OCI-LY3 (cell line): ENCODE measurements around the gene HCFC1R1.

ENCODE experiments used
- H2AFZ ChIP-seq: fragments of 200-600, 300-600 bp; shearing (Covaris generic); 2 replicates; pipeline ENCODE4 v1.6.0; 2014; ENCODE audit warnings: antibody characterized with exemption, low read depth, low read length
- H3K27ac ChIP-seq: fragments of 200-600, 300-600 bp; sonication (generic); 2 replicates; pipeline ENCODE4 v1.5.1; 2014; ENCODE audit warnings: mild to moderate bottlenecking, low read length, moderate library complexity, mixed read lengths
- H3K27me3 ChIP-seq: fragments of 200-600, 300-600 bp; sonication (generic); 2 replicates; pipeline ENCODE4 v1.6.1; 2014; ENCODE audit warnings: low read depth, low read length, mixed read lengths
- H3K36me3 ChIP-seq: fragments of 200-600, 300-600 bp; sonication (generic); replicated peaks from 2 replicates; pipeline ENCODE3; 2014; ENCODE audit warnings: low read depth, low read length, mixed read lengths
- H3K4me1 ChIP-seq: fragments of 300-600, 200-600 bp; sonication (generic); 2 replicates; pipeline ENCODE4 v1.6.1; 2014; ENCODE audit warnings: low read length, mixed read lengths
- H3K4me2 ChIP-seq: fragments of 200-600, 300-600 bp; sonication (generic); 2 replicates; pipeline ENCODE4 v1.6.1; 2014; ENCODE audit warnings: low read length, mixed read lengths
- H3K4me3 ChIP-seq: fragments of 300-600, 200-600 bp; sonication (generic); 2 replicates; pipeline ENCODE4 v1.5.1; 2014; ENCODE audit warnings: antibody characterized with exemption, mild to moderate bottlenecking, low read length, moderate library complexity
- H3K79me2 ChIP-seq: fragments of 300-600, 200-600 bp; shearing (Covaris generic); 2 replicates; pipeline ENCODE4 v1.6.1; 2014; ENCODE audit warnings: mild to moderate bottlenecking, low read length, mixed read lengths
- H3K9ac ChIP-seq: fragments of 300-600, 200-600 bp; shearing (Covaris generic); 2 replicates; pipeline ENCODE4 v1.6.0; 2014; ENCODE audit warnings: mild to moderate bottlenecking, low read length, moderate library complexity
- H3K9me3 ChIP-seq: fragments of 200-600, 300-600 bp; shearing (Covaris generic); 2 replicates; pipeline ENCODE4 v1.6.1; 2014; ENCODE audit warnings: low read length, mixed read lengths; ENCODE audit not compliant: insufficient read depth
- H4K20me1 ChIP-seq: fragments of 200-600, 300-600 bp; sonication (generic); 2 replicates; pipeline ENCODE4 v1.6.1; 2016; ENCODE audit warnings: low read length, mixed read lengths; ENCODE audit not compliant: insufficient read depth
- EZH2phosphoT487 ChIP-seq: fragments of 200-600 bp; shearing (Covaris generic); IDR thresholded peaks from 2 replicates; pipeline ENCODE4 v1.6.1; 2018; ENCODE audit warnings: antibody characterized with exemption, mixed run types, low read depth
- TF ChIP-seq, protein P1 (sequence below): fragments of 200-600, 300-600 bp; sonication (generic); IDR thresholded peaks from 2 replicates; pipeline ENCODE4 v1.5.1; 2014; ENCODE audit warnings: antibody characterized with exemption, low read length, low read depth

The HCFC1R1 gene

DNA sequence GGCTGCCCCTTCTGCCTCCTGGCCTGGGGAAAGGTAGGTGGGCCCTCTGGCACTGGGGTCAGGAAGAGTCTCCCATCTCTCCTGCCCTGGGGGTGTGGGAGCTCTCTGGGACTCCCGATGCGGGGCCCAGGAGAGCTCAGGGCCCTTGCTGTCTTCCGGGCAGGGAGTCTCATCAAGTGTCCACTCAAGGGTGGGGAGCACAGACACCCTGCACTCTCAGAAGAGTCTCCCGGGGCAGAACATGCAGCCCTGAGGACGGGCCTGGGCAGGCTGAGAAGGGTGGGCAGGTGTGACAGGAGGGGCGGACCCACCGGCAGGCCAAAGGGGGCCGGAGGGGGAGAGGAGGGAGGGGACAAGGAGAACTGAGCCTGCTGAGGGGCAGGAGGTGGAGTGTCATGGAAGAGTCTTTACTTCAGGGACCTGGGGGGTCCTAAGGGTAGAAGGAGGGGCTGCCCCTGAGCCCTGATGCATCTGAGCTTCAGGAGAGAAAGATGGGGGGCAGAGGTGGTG lies 35.1 kb downstream of the HCFC1R1 start:
- H3K4me2 ChIP-seq: no peak overlapping the region
- no peak overlapping the region for H3K27ac ChIP-seq
- H3K36me3 ChIP-seq: no peaks in the 10 kb centered on the region
- H2AFZ ChIP-seq: no peak overlapping the region
- no peak overlapping the region for H3K4me3 ChIP-seq
- H3K9me3 ChIP-seq: no peaks in the 10 kb centered on the region
- no peaks in the 10 kb centered on the region for H3K4me1 ChIP-seq
- no peak for TF ChIP-seq EZH2phosphoT487
- TF ChIP-seq, protein P1, sequence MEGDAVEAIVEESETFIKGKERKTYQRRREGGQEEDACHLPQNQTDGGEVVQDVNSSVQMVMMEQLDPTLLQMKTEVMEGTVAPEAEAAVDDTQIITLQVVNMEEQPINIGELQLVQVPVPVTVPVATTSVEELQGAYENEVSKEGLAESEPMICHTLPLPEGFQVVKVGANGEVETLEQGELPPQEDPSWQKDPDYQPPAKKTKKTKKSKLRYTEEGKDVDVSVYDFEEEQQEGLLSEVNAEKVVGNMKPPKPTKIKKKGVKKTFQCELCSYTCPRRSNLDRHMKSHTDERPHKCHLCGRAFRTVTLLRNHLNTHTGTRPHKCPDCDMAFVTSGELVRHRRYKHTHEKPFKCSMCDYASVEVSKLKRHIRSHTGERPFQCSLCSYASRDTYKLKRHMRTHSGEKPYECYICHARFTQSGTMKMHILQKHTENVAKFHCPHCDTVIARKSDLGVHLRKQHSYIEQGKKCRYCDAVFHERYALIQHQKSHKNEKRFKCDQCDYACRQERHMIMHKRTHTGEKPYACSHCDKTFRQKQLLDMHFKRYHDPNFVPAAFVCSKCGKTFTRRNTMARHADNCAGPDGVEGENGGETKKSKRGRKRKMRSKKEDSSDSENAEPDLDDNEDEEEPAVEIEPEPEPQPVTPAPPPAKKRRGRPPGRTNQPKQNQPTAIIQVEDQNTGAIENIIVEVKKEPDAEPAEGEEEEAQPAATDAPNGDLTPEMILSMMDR: no peak
- peaks cover 25% of the 10 kb centered on the region for H3K27me3 ChIP-seq
- no peak overlapping the region for H3K9ac ChIP-seq
- H4K20me1 ChIP-seq: no peaks in the 10 kb centered on the region
- no peaks in the 10 kb centered on the region for H3K79me2 ChIP-seq

DNA sequence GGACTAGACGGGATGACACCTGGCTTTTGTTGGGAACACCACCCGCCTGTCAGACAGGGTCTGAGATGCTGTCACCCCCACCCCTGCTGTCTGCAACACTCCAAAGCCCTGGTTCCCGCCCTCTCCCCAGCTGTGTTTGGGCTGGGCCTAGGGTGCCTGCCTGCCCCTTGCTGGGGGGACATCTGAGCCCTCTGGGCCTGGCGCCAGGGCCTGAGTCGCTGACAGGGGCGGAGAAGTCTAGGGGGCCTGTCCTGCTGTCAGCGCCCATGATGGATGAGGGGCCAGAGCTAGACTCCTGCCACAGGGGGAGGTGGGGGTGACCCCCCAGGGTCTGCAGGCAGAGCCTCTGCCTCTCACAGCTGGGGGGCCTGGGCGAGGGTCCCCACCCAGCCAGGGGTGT lies 35.9 kb downstream of the HCFC1R1 start:
- no peaks in the 10 kb centered on the region for H4K20me1 ChIP-seq
- H3K27ac ChIP-seq: no peak overlapping the region
- no peak overlapping the region for H3K4me3 ChIP-seq
- H3K27me3 ChIP-seq: peaks cover 25% of the 10 kb centered on the region
- H3K4me1 ChIP-seq: peaks cover 4% of the 10 kb centered on the region
- H3K9ac ChIP-seq: no peak overlapping the region
- no peaks in the 10 kb centered on the region for H3K36me3 ChIP-seq
- no peaks in the 10 kb centered on the region for H3K79me2 ChIP-seq
- no peak overlapping the region for H3K4me2 ChIP-seq
- TF ChIP-seq, protein P1: no peak
- no peak for TF ChIP-seq EZH2phosphoT487
- H3K9me3 ChIP-seq: no peaks in the 10 kb centered on the region
- no peak overlapping the region for H2AFZ ChIP-seq

DNA sequence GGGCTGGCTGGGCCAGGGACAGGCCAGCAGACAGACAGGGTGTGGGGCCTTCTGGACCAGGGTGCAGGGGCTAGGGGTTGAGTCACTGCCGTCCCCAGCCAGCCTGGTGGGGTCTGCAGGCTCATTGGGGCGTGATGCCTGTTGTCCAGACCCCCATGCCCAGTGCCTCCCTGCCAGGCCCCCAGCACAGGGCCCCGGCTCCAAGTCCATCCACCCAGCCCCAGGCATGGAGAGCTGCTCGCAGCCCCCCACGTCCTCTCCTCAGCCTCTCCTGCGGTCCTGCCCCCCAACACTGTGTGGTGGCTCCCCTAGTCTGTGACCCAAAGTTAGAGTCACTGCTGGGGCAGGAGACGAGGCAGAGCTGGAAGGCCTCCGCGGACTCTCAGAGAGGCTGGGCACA lies 36.5 kb downstream of the HCFC1R1 start:
- H3K36me3 ChIP-seq: no peaks in the 10 kb centered on the region
- H3K9me3 ChIP-seq: no peaks in the 10 kb centered on the region
- H3K27me3 ChIP-seq: peaks cover 25% of the 10 kb centered on the region
- H3K9ac ChIP-seq: no peak overlapping the region
- H3K4me1 ChIP-seq: peaks cover 4% of the 10 kb centered on the region
- no peaks in the 10 kb centered on the region for H3K79me2 ChIP-seq
- no peak overlapping the region for H3K4me3 ChIP-seq
- H2AFZ ChIP-seq: no peak overlapping the region
- no peak overlapping the region for H3K4me2 ChIP-seq
- H4K20me1 ChIP-seq: no peaks in the 10 kb centered on the region
- TF ChIP-seq EZH2phosphoT487: no peak
- TF ChIP-seq, protein P1: no peak
- H3K27ac ChIP-seq: no peak overlapping the region

DNA sequence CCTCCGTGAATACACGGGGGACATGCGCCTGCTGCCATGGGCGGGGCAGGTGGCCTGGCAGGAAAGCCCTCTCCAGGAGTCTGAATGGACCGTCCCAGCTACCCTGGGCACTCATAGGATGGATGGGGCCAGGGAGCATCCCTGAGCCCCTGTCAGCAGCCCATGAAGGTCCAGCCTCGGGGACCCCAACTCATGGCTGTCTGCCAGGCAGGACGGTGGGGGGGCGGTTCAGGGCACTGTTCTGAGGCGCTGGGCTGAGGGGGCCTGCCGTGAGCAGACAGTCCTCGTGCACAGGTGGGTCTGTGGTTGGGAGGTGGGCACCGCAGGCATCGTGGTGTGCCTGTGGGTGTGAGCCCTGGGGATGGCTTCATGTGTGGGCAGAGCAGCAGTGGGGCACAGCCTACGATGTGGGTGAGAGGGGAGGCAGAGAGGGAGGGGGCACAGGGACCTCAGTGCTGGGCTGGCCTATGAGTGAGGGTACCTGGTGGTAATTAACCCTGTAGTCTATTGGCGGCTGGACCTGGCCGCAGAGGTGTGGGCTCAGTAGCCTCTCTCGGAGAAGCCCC lies 37.0 kb downstream of the HCFC1R1 start:
- no peaks in the 10 kb centered on the region for H3K9me3 ChIP-seq
- H3K27ac ChIP-seq: no peak overlapping the region
- H3K79me2 ChIP-seq: no peaks in the 10 kb centered on the region
- no peak for TF ChIP-seq EZH2phosphoT487
- TF ChIP-seq, protein P1: no peak
- no peaks in the 10 kb centered on the region for H4K20me1 ChIP-seq
- no peak overlapping the region for H3K4me2 ChIP-seq
- H3K36me3 ChIP-seq: no peaks in the 10 kb centered on the region
- H3K4me1 ChIP-seq: peaks cover 4% of the 10 kb centered on the region
- no peak overlapping the region for H2AFZ ChIP-seq
- H3K27me3 ChIP-seq: peaks cover 25% of the 10 kb centered on the region
- no peak overlapping the region for H3K4me3 ChIP-seq
- no peak overlapping the region for H3K9ac ChIP-seq
